ENCODE data around the gene PPP2R2C. TPM values are rescaled to one million over a fixed set of nuclear protein-coding genes. Genes with fewer than 3 reads are reported as not detected.

Gene PPP2R2C
- total RNA-seq, 3 donors from 2014 or later: not detected

GRCh38 chr4:6442555-6442954, 29.9 kb downstream of the PPP2R2C start:
- no peaks in the 10 kb centered on the region for H3K4me1 Mint-ChIP-seq (ENCODE audit: low read depth)
- DNase-seq (no peak), ATAC-seq (no peak)
- H3K27me3 Mint-ChIP-seq (ENCODE audit: low read depth): peaks cover 20% of the 10 kb centered on the region
- H3K9me3 Mint-ChIP-seq: no peaks in the 10 kb centered on the region
- no peak overlapping the region for H3K4me3 Mint-ChIP-seq
- no peaks in the 10 kb centered on the region for H3K36me3 Mint-ChIP-seq (ENCODE audit: insufficient read depth)

- H3K4me1 Mint-ChIP-seq (ENCODE audit: low read depth): no peaks in the 10 kb centered on the region
- H3K9me3 Mint-ChIP-seq: no peaks in the 10 kb centered on the region
- DNase-seq: no peak
- H3K27me3 Mint-ChIP-seq (ENCODE audit: low read depth): peaks cover 18% of the 10 kb centered on the region
- H3K36me3 Mint-ChIP-seq (ENCODE audit: insufficient read depth): no peaks in the 10 kb centered on the region
- ATAC-seq: no peak
- H3K4me3 Mint-ChIP-seq: no peak overlapping the region
Measured at GRCh38 chr4:6441758-6442157, 30.7 kb downstream of the PPP2R2C start.

GRCh38 chr4:6441202-6441582, 31.2 kb downstream of the PPP2R2C start:
- ATAC-seq (no peak), DNase-seq (no peak)
- Mint-ChIP-seq H3K4me1 (ENCODE audit: low read depth) (no peaks in the 10 kb centered on the region), H3K27me3 (ENCODE audit: low read depth) (peaks cover 16% of the 10 kb centered on the region), H3K4me3 (no peak overlapping the region), H3K9me3 (no peaks in the 10 kb centered on the region), H3K36me3 (ENCODE audit: insufficient read depth) (no peaks in the 10 kb centered on the region)

- ATAC-seq (no peak), DNase-seq (no peak)
- H3K27me3 Mint-ChIP-seq (ENCODE audit: low read depth): peaks cover 16% of the 10 kb centered on the region
- peaks cover 3% of the 10 kb centered on the region for H3K9me3 Mint-ChIP-seq
- no peaks in the 10 kb centered on the region for H3K36me3 Mint-ChIP-seq (ENCODE audit: insufficient read depth)
- no peaks in the 10 kb centered on the region for H3K4me1 Mint-ChIP-seq (ENCODE audit: low read depth)
- H3K4me3 Mint-ChIP-seq: no peak overlapping the region
Measured at GRCh38 chr4:6440506-6441201, 31.8 kb downstream of the PPP2R2C start.

- H3K36me3 Mint-ChIP-seq (ENCODE audit: insufficient read depth): peaks cover 1% of the 10 kb centered on the region
- no peak overlapping the region for H3K4me3 Mint-ChIP-seq
- peaks cover 14% of the 10 kb centered on the region for H3K9me3 Mint-ChIP-seq
- no peaks in the 10 kb centered on the region for H3K4me1 Mint-ChIP-seq (ENCODE audit: low read depth)
- DNase-seq: no peak
- H3K27me3 Mint-ChIP-seq (ENCODE audit: low read depth): peaks cover 14% of the 10 kb centered on the region
- no peak for ATAC-seq
Measured at GRCh38 chr4:6439120-6439762, 33.2 kb downstream of the PPP2R2C start.

- ATAC-seq (no peak), DNase-seq (no peak)
- peaks cover 1% of the 10 kb centered on the region for H3K36me3 Mint-ChIP-seq (ENCODE audit: insufficient read depth)
- no peak overlapping the region for H3K4me3 Mint-ChIP-seq
- peaks cover 14% of the 10 kb centered on the region for H3K9me3 Mint-ChIP-seq
- H3K27me3 Mint-ChIP-seq (ENCODE audit: low read depth): peaks cover 14% of the 10 kb centered on the region
- H3K4me1 Mint-ChIP-seq (ENCODE audit: low read depth): no peaks in the 10 kb centered on the region
Measured at GRCh38 chr4:6437826-6438238, 34.6 kb downstream of the PPP2R2C start.

- DNase-seq (no peak), ATAC-seq (no peak)
- H3K27me3 Mint-ChIP-seq (ENCODE audit: low read depth): peaks cover 5% of the 10 kb centered on the region
- H3K9me3 Mint-ChIP-seq: peaks cover 17% of the 10 kb centered on the region
- peaks cover 1% of the 10 kb centered on the region for H3K36me3 Mint-ChIP-seq (ENCODE audit: insufficient read depth)
- no peak overlapping the region for H3K4me3 Mint-ChIP-seq
- H3K4me1 Mint-ChIP-seq (ENCODE audit: low read depth): no peaks in the 10 kb centered on the region
Measured at GRCh38 chr4:6435010-6435409, 37.4 kb downstream of the PPP2R2C start.

- no peak for ATAC-seq
Measured at GRCh38 chr4:6430927-6431326, 41.5 kb downstream of the PPP2R2C start.

GRCh38 chr4:6427439-6428090, 44.8 kb downstream of the PPP2R2C start:
- peaks cover 20% of the 10 kb centered on the region for H3K27me3 Mint-ChIP-seq (ENCODE audit: low read depth)
- H3K4me3 Mint-ChIP-seq: no peak overlapping the region
- peaks cover 3% of the 10 kb centered on the region for H3K9me3 Mint-ChIP-seq
- ATAC-seq: no peak
- no peak for DNase-seq
- no peaks in the 10 kb centered on the region for H3K36me3 Mint-ChIP-seq (ENCODE audit: insufficient read depth)
- H3K4me1 Mint-ChIP-seq (ENCODE audit: low read depth): no peaks in the 10 kb centered on the region

More at GRCh38 chr4:6430927-6431326, 41.5 kb downstream of the PPP2R2C start:
- peaks cover 1% of the 10 kb centered on the region for H3K36me3 Mint-ChIP-seq (ENCODE audit: insufficient read depth)
- DNase-seq: no peak
- no peak overlapping the region for H3K4me3 Mint-ChIP-seq
- H3K4me1 Mint-ChIP-seq (ENCODE audit: low read depth): no peaks in the 10 kb centered on the region
- peaks cover 17% of the 10 kb centered on the region for H3K9me3 Mint-ChIP-seq
- H3K27me3 Mint-ChIP-seq (ENCODE audit: low read depth): peaks cover 5% of the 10 kb centered on the region

GRCh38 chr4:6426571-6427438, 45.6 kb downstream of the PPP2R2C start:
- Mint-ChIP-seq H3K4me1 (ENCODE audit: low read depth) (no peaks in the 10 kb centered on the region), H3K9me3 (no peaks in the 10 kb centered on the region), H3K36me3 (ENCODE audit: insufficient read depth) (no peaks in the 10 kb centered on the region), H3K4me3 (no peak overlapping the region), H3K27me3 (ENCODE audit: low read depth) (peaks cover 20% of the 10 kb centered on the region)
- DNase-seq (no peak), ATAC-seq (no peak)

GRCh38 chr4:6425911-6426310, 46.5 kb downstream of the PPP2R2C start:
- no peaks in the 10 kb centered on the region for H3K9me3 Mint-ChIP-seq
- no peaks in the 10 kb centered on the region for H3K4me1 Mint-ChIP-seq (ENCODE audit: low read depth)
- no peak overlapping the region for H3K4me3 Mint-ChIP-seq
- no peaks in the 10 kb centered on the region for H3K36me3 Mint-ChIP-seq (ENCODE audit: insufficient read depth)
- no peak for DNase-seq
- no peak for ATAC-seq
- peaks cover 20% of the 10 kb centered on the region for H3K27me3 Mint-ChIP-seq (ENCODE audit: low read depth)

- no peak overlapping the region for H3K4me3 Mint-ChIP-seq
- ATAC-seq (no peak), DNase-seq (no peak)
- no peaks in the 10 kb centered on the region for H3K4me1 Mint-ChIP-seq (ENCODE audit: low read depth)
- H3K9me3 Mint-ChIP-seq: no peaks in the 10 kb centered on the region
- H3K27me3 Mint-ChIP-seq (ENCODE audit: low read depth): peaks cover 20% of the 10 kb centered on the region
- H3K36me3 Mint-ChIP-seq (ENCODE audit: insufficient read depth): no peaks in the 10 kb centered on the region
Measured at GRCh38 chr4:6425336-6425735, 47.1 kb downstream of the PPP2R2C start.

GRCh38 chr4:6424425-6424824, 48.0 kb downstream of the PPP2R2C start:
- no peaks in the 10 kb centered on the region for H3K9me3 Mint-ChIP-seq
- no peak for ATAC-seq
- no peaks in the 10 kb centered on the region for H3K4me1 Mint-ChIP-seq (ENCODE audit: low read depth)
- H3K36me3 Mint-ChIP-seq (ENCODE audit: insufficient read depth): no peaks in the 10 kb centered on the region
- H3K27me3 Mint-ChIP-seq (ENCODE audit: low read depth): peaks cover 20% of the 10 kb centered on the region
- no peak overlapping the region for H3K4me3 Mint-ChIP-seq
- DNase-seq: no peak

- Mint-ChIP-seq H3K4me1 (ENCODE audit: low read depth) (no peaks in the 10 kb centered on the region), H3K36me3 (ENCODE audit: insufficient read depth) (no peaks in the 10 kb centered on the region), H3K9me3 (no peaks in the 10 kb centered on the region), H3K4me3 (no peak overlapping the region), H3K27me3 (ENCODE audit: low read depth) (peaks cover 20% of the 10 kb centered on the region)
- no peak for ATAC-seq
- no peak for DNase-seq
Measured at GRCh38 chr4:6423575-6423974, 48.8 kb downstream of the PPP2R2C start.

Measured in activated T-cell treated with anti-CD3 and anti-CD28 coated beads, Interleukin-2, amount 50 U/mL, for 4 hours (primary cell).